IMR-90 (cell line): ENCODE results near the gene PCDHA4. TPM values are rescaled to one million over a fixed set of nuclear protein-coding genes. Genes with fewer than 3 reads are reported as not detected.

Source experiments
- ATAC-seq: fragments of 200-7000 bp; cut with Tn5 transposase; 2 replicates; pipeline ENCODE4 v1.9.1; 2020; ENCODE audit warnings: low read depth, mild to moderate bottlenecking, moderate library complexity
- BruUV-seq: library from RNA; stranded (reverse); fragments of 400-500 nt; replicated peaks from 2 replicates; lab custom pipeline; 2021; lab: Mats Ljungman, UMichigan
- CTCF ChIA-PET: fragments of 300-600 bp; formaldehyde crosslinking; extraction: SDS; loops from one replicate; lab custom pipeline; 2021; ENCODE audit warnings: antibody characterized with exemption; lab: Yijun Ruan, JAX
- POLR2A ChIA-PET: fragments of 300-600 bp; sonication (Branson Sonifier 250); formaldehyde crosslinking; loops from one replicate; lab custom pipeline; 2022; ENCODE audit warnings: antibody characterized with exemption; ENCODE audit not compliant: unreplicated experiment; lab: Charles Lee
- DNase-seq: peaks from one replicate; pipeline ENCODE4 v3.0.0; 2013
- H2AFZ ChIP-seq: replicated peaks from 2 replicates; pipeline ENCODE3; 2013; ENCODE audit warnings: low read length, mild to moderate bottlenecking; ENCODE audit not compliant: poor library complexity
- H2AK5ac ChIP-seq: 2 replicates; pipeline ENCODE4 v1.6.1; 2013; ENCODE audit warnings: low read depth, low read length, inconsistent platforms
- H2AK9ac ChIP-seq: replicated peaks from 2 replicates; pipeline ENCODE3; 2013; ENCODE audit warnings: mild to moderate bottlenecking, low read depth, low read length, moderate library complexity; ENCODE audit not compliant: poor library complexity
- H2BK120ac ChIP-seq: 2 replicates; pipeline ENCODE4 v1.6.1; 2013; ENCODE audit warnings: low read depth, low read length, inconsistent platforms
- H2BK15ac ChIP-seq: 3 replicates; pipeline ENCODE4 v1.6.1; 2013; ENCODE audit warnings: low read depth, low read length, inconsistent platforms
- H2BK20ac ChIP-seq: 2 replicates; pipeline ENCODE4 v1.6.1; 2013; ENCODE audit warnings: low read depth, mild to moderate bottlenecking, inconsistent platforms, low read length, moderate library complexity
- H2BK5ac ChIP-seq: 2 replicates; pipeline ENCODE4 v1.6.1; 2013; ENCODE audit warnings: mild to moderate bottlenecking, low read depth, low read length, inconsistent platforms; ENCODE audit not compliant: poor library complexity, severe bottlenecking
- H3K14ac ChIP-seq: replicated peaks from 2 replicates; pipeline ENCODE4 v1.6.1; 2013; ENCODE audit warnings: low read depth, low read length, inconsistent platforms
- H3K18ac ChIP-seq: 2 replicates; pipeline ENCODE4 v1.6.1; 2013; ENCODE audit warnings: low read depth, low read length, control low read depth
- H3K23ac ChIP-seq: 2 replicates; pipeline ENCODE4 v1.6.1; 2013; ENCODE audit warnings: low read depth, low read length, inconsistent platforms
- H3K27ac ChIP-seq: 2 replicates; pipeline ENCODE4 v1.5.1; 2013; ENCODE audit warnings: mild to moderate bottlenecking, control low read depth, low read length; ENCODE audit not compliant: insufficient read depth
- H3K27me3 ChIP-seq: 2 replicates; pipeline ENCODE4 v1.6.1; 2013; ENCODE audit warnings: low read length; ENCODE audit not compliant: control insufficient read depth, insufficient read depth
- H3K36me3 ChIP-seq: 2 replicates; pipeline ENCODE4 v1.6.1; 2013; ENCODE audit warnings: low read length, mixed read lengths; ENCODE audit not compliant: control insufficient read depth, insufficient read depth
- H3K4ac ChIP-seq: 2 replicates; pipeline ENCODE4 v1.6.1; 2013; ENCODE audit warnings: low read depth, low read length, inconsistent platforms
- H3K4me1 ChIP-seq: 2 replicates; pipeline ENCODE4 v1.6.1; 2013; ENCODE audit warnings: low read length, mixed read lengths; ENCODE audit not compliant: control insufficient read depth, insufficient read depth
- H3K4me2 ChIP-seq: 2 replicates; pipeline ENCODE4 v1.6.1; 2013; ENCODE audit warnings: low read depth, mild to moderate bottlenecking, control low read depth, low read length, moderate library complexity
- H3K4me3 ChIP-seq: 2 replicates; pipeline ENCODE4 v1.5.1; 2013; ENCODE audit warnings: low read depth, mild to moderate bottlenecking, control low read depth, low read length, moderate library complexity; ENCODE audit not compliant: insufficient read depth
- H3K56ac ChIP-seq: 2 replicates; pipeline ENCODE4 v1.6.1; 2013; ENCODE audit warnings: low read length, inconsistent platforms; ENCODE audit not compliant: insufficient read depth; ENCODE audit errors: extremely low read depth
- H3K79me1 ChIP-seq, 2 experiments: 2 replicates each; pipeline ENCODE4 v1.6.1; 2013; ENCODE audit warnings: low read length in 2 of 2, inconsistent platforms in 1 of 2, low read depth in 1 of 2
- H3K9ac ChIP-seq: 2 replicates; pipeline ENCODE4 v1.6.1; 2013; ENCODE audit warnings: low read depth, low read length, control low read depth
- H3K9me1 ChIP-seq: 2 replicates; pipeline ENCODE4 v1.6.1; 2013; ENCODE audit warnings: low read length, inconsistent platforms; ENCODE audit not compliant: insufficient read depth
- H3K9me3 ChIP-seq: 2 replicates; pipeline ENCODE4 v1.6.1; 2013; ENCODE audit warnings: low read length; ENCODE audit not compliant: control insufficient read depth, insufficient read depth
- H4K20me1 ChIP-seq: 2 replicates; pipeline ENCODE4 v1.6.1; 2013; ENCODE audit warnings: low read length, inconsistent platforms; ENCODE audit not compliant: insufficient read depth
- H4K5ac ChIP-seq: 2 replicates; pipeline ENCODE4 v1.6.1; 2013; ENCODE audit warnings: mild to moderate bottlenecking, low read depth, low read length, control low read depth
- H4K8ac ChIP-seq, 2 experiments: 2 replicates each; pipeline ENCODE4 v1.6.1; 2013; ENCODE audit warnings: low read depth in 2 of 2, low read length in 2 of 2, control low read depth in 1 of 2, inconsistent platforms in 1 of 2
- H4K91ac ChIP-seq: 2 replicates; pipeline ENCODE4 v1.6.1; 2013; ENCODE audit warnings: low read depth, low read length, inconsistent platforms; ENCODE audit not compliant: insufficient read depth
- CEBPB ChIP-seq: IDR thresholded peaks from 2 replicates; pipeline ENCODE4 v1.6.1; 2012; ENCODE audit warnings: low read depth, low read length, improper control_type of control experiment
- CHD1 ChIP-seq: IDR thresholded peaks from 2 replicates; pipeline ENCODE4 v1.6.1; 2012; ENCODE audit warnings: low read depth, low read length, improper control_type of control experiment
- CTCF ChIP-seq: conservative IDR thresholded peaks from 2 replicates; pipeline ENCODE4 v1.5.1; 2012; ENCODE audit warnings: mild to moderate bottlenecking, low read depth, low read length, improper control_type of control experiment
- ELK1 ChIP-seq: fragments of 150-350 bp; IDR thresholded peaks from 2 replicates; pipeline ENCODE4 v1.6.1; 2016; ENCODE audit warnings: low read depth, mild to moderate bottlenecking, low read length, moderate library complexity, borderline replicate concordance
- FOS ChIP-seq: fragments of 150-350 bp; IDR thresholded peaks from 2 replicates; pipeline ENCODE4 v1.6.1; 2016; ENCODE audit warnings: low read depth, low read length
- MAFK ChIP-seq: IDR thresholded peaks from 2 replicates; pipeline ENCODE4 v1.6.1; 2012; ENCODE audit warnings: low read depth, low read length, improper control_type of control experiment
- MAZ ChIP-seq: IDR thresholded peaks from 2 replicates; pipeline ENCODE4 v1.6.1; 2012; ENCODE audit warnings: low read depth, mild to moderate bottlenecking, low read length, improper control_type of control experiment, moderate library complexity, borderline replicate concordance
- MXI1 ChIP-seq: IDR thresholded peaks from 2 replicates; pipeline ENCODE4 v1.6.1; 2012; ENCODE audit warnings: low read depth, mild to moderate bottlenecking, low read length, moderate library complexity, borderline replicate concordance
- NFE2L2 ChIP-seq: fragments of 150-350 bp; IDR thresholded peaks from 2 replicates; pipeline ENCODE4 v1.6.1; 2016; ENCODE audit warnings: low read depth, mild to moderate bottlenecking, low read length
- POLR2A ChIP-seq: IDR thresholded peaks from 2 replicates; pipeline ENCODE4 v1.6.1; 2012; ENCODE audit warnings: mild to moderate bottlenecking, low read depth, low read length
- RAD21 ChIP-seq: IDR thresholded peaks from 2 replicates; pipeline ENCODE4 v1.6.1; 2012; ENCODE audit warnings: low read length, improper control_type of control experiment
- RCOR1 ChIP-seq: IDR thresholded peaks from 2 replicates; pipeline ENCODE4 v1.6.1; 2012; ENCODE audit warnings: mild to moderate bottlenecking, low read length, improper control_type of control experiment; ENCODE audit not compliant: insufficient replicate concordance
- RFX5 ChIP-seq: IDR thresholded peaks from 2 replicates; pipeline ENCODE4 v1.8.0; 2012; ENCODE audit warnings: low read depth, mild to moderate bottlenecking, low read length, moderate library complexity
- SMC3 ChIP-seq: fragments of 150-350 bp; IDR thresholded peaks from 2 replicates; pipeline ENCODE4 v1.6.1; 2016; ENCODE audit warnings: low read depth, mild to moderate bottlenecking, antibody characterized with exemption, low read length, moderate library complexity
- USF2 ChIP-seq: fragments of 150-350 bp; IDR thresholded peaks from 2 replicates; pipeline ENCODE4 v1.6.1; 2017; ENCODE audit warnings: mild to moderate bottlenecking, antibody characterized with exemption, low read length, low read depth
- WGBS, 2 experiments: methylation state at CpG; one replicate each; pipeline versions ENCODE4 v1.1.5 to v1.1.7; 2013; ENCODE audit warnings: missing lambda C conversion rate in 2 of 2; ENCODE audit not compliant: insufficient read length in 1 of 2; ENCODE audit errors: extremely low coverage in 2 of 2; 5-methylcytosine and 5-hydroxymethylcytosine counted together
- dilution Hi-C: fragments of 300-500 bp; cut with HindIII; formaldehyde crosslinking; loops from one replicate; pipeline ENCODE4 v1.14.3; 2018; ENCODE audit warnings: low sequenced_read_pairs; ENCODE audit not compliant: unreplicated experiment
- in situ Hi-C: fragments of 300-500 bp; cut with MboI; formaldehyde crosslinking; loops from 3 replicates; pipeline ENCODE4 v1.14.3; 2019; ENCODE audit warnings: low sequenced_read_pairs, inconsistent platforms, mixed read lengths
- intact Hi-C: fragments of 100-400 bp; cut with micrococcal nuclease; formaldehyde crosslinking; loops from 2 replicates; pipeline ENCODE4 v1.10.0; 2022
- polyA plus RNA-seq, 3 experiments: library from polyadenylated mRNA; depleted of rRNA; stranded (reverse); fragments of >200 nt; gene quantifications; 2 replicates each; pipeline ENCODE4 v1.2.3, GENCODE V29; 2012; ENCODE audit warnings: low replicate concordance in 1 of 3
- total RNA-seq: library from RNA; depleted of rRNA; stranded (reverse); fragments of >200 nt; gene quantifications from 2 replicates; pipeline ENCODE4 v1.2.3, GENCODE V29; 2012

Gene PCDHA4
- total and polyA plus RNA-seq, 2 of the 4 experiments (the other 2 are of a cell fraction): under 0.01 to 0.02 TPM

- DNase-seq (no peak), ATAC-seq (no peak)
- Histone ChIP-seq H3K9me1 (no peaks in the 10 kb centered on the region), H3K36me3 (no peaks in the 10 kb centered on the region), H3K27ac (no peak overlapping the region), H3K4me2 (no peak overlapping the region), H2BK15ac (no peak overlapping the region), H3K27me3 (no peaks in the 10 kb centered on the region), H4K20me1 (no peaks in the 10 kb centered on the region), H4K5ac (no peak overlapping the region), H2BK5ac (no peak overlapping the region), H3K9ac (no peak overlapping the region), H3K4me1 (no peaks in the 10 kb centered on the region), H3K4me3 (no peak overlapping the region), H2BK20ac (no peak overlapping the region), H4K91ac (no peak overlapping the region), H2AFZ (no peak overlapping the region), H2BK120ac (no peak overlapping the region), H3K56ac (no peak overlapping the region), H3K79me1 (no peaks in the 10 kb centered on the region), H4K8ac (no peak overlapping the region), H3K9me3 (peaks cover 31% of the 10 kb centered on the region), H2AK5ac (no peak overlapping the region), H3K4ac (no peak overlapping the region), H3K23ac (no peak overlapping the region), H3K18ac (no peak overlapping the region), H3K14ac (no peak overlapping the region), H2AK9ac (no peak overlapping the region)
- in situ Hi-C loops (no loop called here), dilution Hi-C loops (no loop called here), intact Hi-C loops (no loop called here)
- no TSS peak for BruUV-seq
- no CpG with 5 or more reads among the region's 4 CpGs for WGBS, 2 experiments
- TF ChIP-seq ELK1 (no peak), RFX5 (no peak), CTCF (no peak), POLR2A (no peak), FOS (no peak), NFE2L2 (no peak), RCOR1 (no peak), CEBPB (no peak), SMC3 (no peak), MAFK (no peak), MXI1 (no peak), RAD21 (no peak), MAZ (no peak), USF2 (no peak), CHD1 (no peak)
- ChIA-PET CTCF (no interaction called here), POLR2A (no interaction called here)
Measured at GRCh38 chr5:140767444-140767843, 39.4 kb upstream of the PCDHA4 start.
